Endothelial cell of umbilical vein (primary cell): ENCODE data around the gene AKNA. TPM values are rescaled to one million over a fixed set of nuclear protein-coding genes. Genes with fewer than 3 reads are reported as not detected.

Experiments
- BruUV-seq: library from RNA; stranded (reverse); fragments of 400-500 nt; replicated peaks from 2 replicates; lab custom pipeline; 2021; lab: Mats Ljungman, UMichigan
- CTCF ChIA-PET: fragments of 300-600, 350-600 bp; sonication (Branson Sonifier 250); formaldehyde crosslinking; loops from one replicate; lab custom pipeline; 2021; ENCODE audit warnings: antibody characterized with exemption, inconsistent platforms; lab: Charles Lee
- POLR2A ChIA-PET: fragments of 300-600, 350-600 bp; sonication (Branson Sonifier 250); formaldehyde crosslinking; loops from one replicate; lab custom pipeline; 2021; ENCODE audit warnings: antibody characterized with exemption, inconsistent platforms; lab: Charles Lee
- DNase-seq: peaks from one replicate; pipeline ENCODE4 v3.0.0-alpha.2; 2011; ENCODE audit warnings: low read depth, low spot score
- FAIRE-seq: peaks from 2 replicates; lab custom pipeline; 2011; peaks lifted over from hg19 to GRCh38; lab: Jason Lieb, UNC
- H2AFZ ChIP-seq: 2 replicates; pipeline ENCODE4 v1.6.0; 2012; ENCODE audit warnings: low read depth, low read length, control low read depth, inconsistent platforms
- H3K27ac ChIP-seq: 2 replicates; pipeline ENCODE4 v1.5.1; 2011; ENCODE audit warnings: low read depth, mild to moderate bottlenecking, control low read depth, low read length, moderate library complexity; ENCODE audit not compliant: insufficient read depth
- H3K27me3 ChIP-seq, 2 experiments: 2 replicates each; pipeline versions ENCODE4 v1.6.0 to v1.6.1; 2011; ENCODE audit warnings: low read length in 2 of 2, mixed read lengths in 1 of 2; ENCODE audit not compliant: control insufficient read depth in 2 of 2, insufficient read depth in 2 of 2
- H3K36me3 ChIP-seq, 2 experiments: 2 replicates in 1 of 2; 3 replicates in 1 of 2; pipeline ENCODE4 v1.5.1; 2011; ENCODE audit warnings: low read length in 2 of 2, mild to moderate bottlenecking in 1 of 2, moderate library complexity in 1 of 2; ENCODE audit not compliant: control insufficient read depth in 2 of 2, insufficient read depth in 2 of 2; ENCODE audit errors: extremely low read depth in 1 of 2
- H3K4me1 ChIP-seq: 3 replicates; pipeline ENCODE4 v1.5.1; 2011; ENCODE audit warnings: mild to moderate bottlenecking, low read length; ENCODE audit not compliant: control insufficient read depth, insufficient read depth; ENCODE audit errors: extremely low read depth
- H3K4me2 ChIP-seq: 2 replicates; pipeline ENCODE4 v1.6.1; 2011; ENCODE audit warnings: low read length, control low read depth, mixed read lengths; ENCODE audit not compliant: insufficient read depth
- H3K4me3 ChIP-seq, 3 experiments: fragments of 200-600 bp in 1 of 3; sonication (generic), shearing (Covaris generic) in 1 of 3; replicated peaks in 1 of 3; 2 replicates each; pipeline ENCODE4 v1.5.1; 2011 to 2016; ENCODE audit warnings: control low read depth in 3 of 3, low read length in 3 of 3, mild to moderate bottlenecking in 2 of 3, inconsistent platforms in 1 of 3, low read depth in 1 of 3, moderate library complexity in 1 of 3; ENCODE audit not compliant: insufficient read depth in 1 of 3
- H3K79me2 ChIP-seq: 2 replicates; pipeline ENCODE4 v1.6.0; 2012; ENCODE audit warnings: low read length, inconsistent platforms; ENCODE audit not compliant: control insufficient read depth, insufficient read depth
- H3K9ac ChIP-seq: replicated peaks from 2 replicates; pipeline ENCODE3; 2011; ENCODE audit warnings: low read length, control low read depth; ENCODE audit not compliant: insufficient read depth; ENCODE audit errors: extremely low read depth
- H3K9me1 ChIP-seq: replicated peaks from 3 replicates; pipeline ENCODE4 v1.6.0; 2011; ENCODE audit warnings: mild to moderate bottlenecking, low read length; ENCODE audit not compliant: control insufficient read depth, insufficient read depth; ENCODE audit errors: extremely low read depth
- H3K9me3 ChIP-seq: replicated peaks from 2 replicates; pipeline ENCODE4 v1.5.1; 2012; ENCODE audit warnings: low read length, inconsistent platforms; ENCODE audit not compliant: control insufficient read depth, insufficient read depth
- H4K20me1 ChIP-seq: replicated peaks from 2 replicates; pipeline ENCODE3; 2011; ENCODE audit warnings: mild to moderate bottlenecking, low read length; ENCODE audit not compliant: control insufficient read depth, insufficient read depth; ENCODE audit errors: extremely low read depth
- CTCF ChIP-seq, 2 donors: IDR thresholded peaks; 1 replicate in 1 of 2; 2 replicates in 1 of 2; pipeline ENCODE4 v1.5.1; 2011; ENCODE audit warnings: low read length in 2 of 2, mild to moderate bottlenecking in 2 of 2, moderate library complexity in 2 of 2, control low read depth in 1 of 2, inconsistent platforms in 1 of 2, low read depth in 1 of 2; ENCODE audit not compliant: insufficient read depth in 1 of 2; ENCODE audit errors: extremely low read depth in 1 of 2
- EZH2 ChIP-seq: IDR thresholded peaks from 2 replicates; pipeline ENCODE4 v1.6.1; 2012; ENCODE audit warnings: borderline replicate concordance, low read depth, mild to moderate bottlenecking, moderate library complexity, low read length, inconsistent platforms; ENCODE audit not compliant: severe bottlenecking
- FOS ChIP-seq: IDR thresholded peaks from 2 replicates; pipeline ENCODE4 v1.6.1; 2011; ENCODE audit warnings: mild to moderate bottlenecking, low read length, moderate library complexity, borderline replicate concordance; ENCODE audit not compliant: insufficient read depth
- GATA2 ChIP-seq: IDR thresholded peaks from 2 replicates; pipeline ENCODE4 v1.7.0; 2011; ENCODE audit warnings: low read depth, mild to moderate bottlenecking, moderate library complexity, mixed read lengths, low read length; ENCODE audit not compliant: insufficient read length, insufficient read depth
- JUN ChIP-seq: IDR thresholded peaks from 2 replicates; pipeline ENCODE4 v1.6.1; 2011; ENCODE audit warnings: borderline replicate concordance, low read depth; ENCODE audit not compliant: insufficient read length, insufficient read depth
- MAX ChIP-seq: IDR thresholded peaks from 2 replicates; pipeline ENCODE4 v1.6.1; 2011; ENCODE audit not compliant: insufficient read depth, insufficient read length
- MYC ChIP-seq: IDR thresholded peaks from one replicate; pipeline ENCODE4 v1.6.1; 2011; ENCODE audit warnings: mild to moderate bottlenecking, low read depth, low read length
- POLR2A ChIP-seq: IDR thresholded peaks from 2 replicates; pipeline ENCODE4 v1.6.1; 2012; ENCODE audit warnings: low read depth, mild to moderate bottlenecking, control low read depth, low read length
- POLR2AphosphoS5 ChIP-seq: IDR thresholded peaks from 2 replicates; pipeline ENCODE4 v1.6.1; 2012; ENCODE audit warnings: low read depth, mild to moderate bottlenecking, control low read depth, low read length, moderate library complexity; ENCODE audit not compliant: insufficient read depth
- dilution Hi-C: fragments of 300-500 bp; cut with MboI; formaldehyde crosslinking; loops from one replicate; pipeline ENCODE4 v1.15.0; 2019; ENCODE audit warnings: low sequenced_read_pairs; ENCODE audit not compliant: extremely low pct_ligation_motif_present
- intact Hi-C: fragments of 100-400 bp; cut with micrococcal nuclease; formaldehyde crosslinking; loops from one replicate; pipeline ENCODE4 v1.10.0; 2022
- polyA plus RNA-seq, 4 experiments: library from polyadenylated mRNA; depleted of rRNA in 3 of 4; stranded (reverse) in 3 of 4; unstranded in 1 of 4; fragments of >200 nt; gene quantifications; 2 replicates each; pipeline versions ENCODE4 v1.2.1 to v1.2.3, GENCODE V29; 2011 to 2012; ENCODE audit warnings: missing spikeins in 1 of 4
- total RNA-seq: library from RNA; stranded (reverse); gene quantifications from 2 replicates; pipeline ENCODE4 v1.2.3, GENCODE V29; 2021

The AKNA gene
- total and polyA plus RNA-seq, 2 donors (not counting 3 experiments of a cell fraction or from before 2014, with no cell fraction given): 11.3 to 22.4 TPM

GRCh38 chr9:114365194-114365593 is 22.6 kb downstream of the AKNA start:
- Histone ChIP-seq H3K4me1 (no peaks in the 10 kb centered on the region), H3K9me1 (no peaks in the 10 kb centered on the region), H3K27me3 (no peaks in the 10 kb centered on the region), H3K4me2 (no peak overlapping the region), H3K9me3 (no peaks in the 10 kb centered on the region), H3K9ac (no peak overlapping the region), H4K20me1 (no peaks in the 10 kb centered on the region), H3K36me3 (peaks cover 6 to 34% of the 10 kb centered on the region in 2 experiments), H2AFZ (no peak overlapping the region), H3K27ac (no peak overlapping the region), H3K79me2 (no peaks in the 10 kb centered on the region), H3K4me3 (no peak overlapping the region)
- ChIA-PET POLR2A (no interaction called here), CTCF (no interaction called here)
- dilution Hi-C loops (no loop called here), intact Hi-C loops (no loop called here)
- FAIRE-seq (no peak), DNase-seq (no peak)
- BruUV-seq: no TSS peak
- no peak for TF ChIP-seq POLR2AphosphoS5
- no peak for TF ChIP-seq FOS
- TF ChIP-seq EZH2: no peak
- TF ChIP-seq POLR2A: no peak
- TF ChIP-seq JUN: no peak
- TF ChIP-seq MYC: no peak
- no peak for TF ChIP-seq MAX

- DNase-seq (no peak), FAIRE-seq (no peak)
- no peak overlapping the region for H3K4me3 ChIP-seq
- no peak overlapping the region for H3K9ac ChIP-seq
- BruUV-seq: no TSS peak
- no peaks in the 10 kb centered on the region for H3K9me3 ChIP-seq
- TF ChIP-seq POLR2AphosphoS5 (no peak), EZH2 (no peak), GATA2 (no peak), MAX (no peak), CTCF (IDR thresholded peaks at IDR 0.05; ENCODE audit: extremely low read depth in 1 of 2, insufficient read depth in 1 of 2, low read depth in 1 of 2, low read length in 2 of 2) (no peak)
- dilution Hi-C loops (no loop called here), intact Hi-C loops (no loop called here)
- CTCF ChIA-PET: no interaction called here
- H3K27ac ChIP-seq: no peak overlapping the region
- H2AFZ ChIP-seq: no peak overlapping the region
- H3K4me2 ChIP-seq: no peak overlapping the region
- no peaks in the 10 kb centered on the region for H3K27me3 ChIP-seq
- no peaks in the 10 kb centered on the region for H4K20me1 ChIP-seq
- H3K4me1 ChIP-seq: no peaks in the 10 kb centered on the region
- H3K9me1 ChIP-seq: no peaks in the 10 kb centered on the region
- H3K79me2 ChIP-seq: no peaks in the 10 kb centered on the region
- H3K36me3 ChIP-seq: peaks cover 6 to 40% of the 10 kb centered on the region in 2 experiments
- POLR2A ChIA-PET: no interaction called here
Observed at GRCh38 chr9:114364134-114365041, 23.4 kb downstream of the AKNA start.
